ENCODE data around the gene SPOCD1.

GRCh38 chr1:31804098-31804497, 11.7 kb downstream of the SPOCD1 start:
- TF ChIP-seq ZBTB7A (IDR thresholded peaks at IDR 0.05; ENCODE audit: low read depth) (no peak), NFIC (IDR thresholded peaks at IDR 0.05) (no peak), TAF1 (IDR thresholded peaks at IDR 0.05; ENCODE audit: low read depth) (no peak), REST (IDR thresholded peaks at IDR 0.05; ENCODE audit: low read depth) (no peak), EP300 (IDR thresholded peaks at IDR 0.05; ENCODE audit: borderline replicate concordance) (no peak), MAX (IDR thresholded peaks at IDR 0.05) (no peak), CEBPB (IDR thresholded peaks at IDR 0.05) (no peak), TEAD4 (IDR thresholded peaks at IDR 0.05) (no peak), EGR1 (IDR thresholded peaks at IDR 0.05) (no peak)

All from Ishikawa (cell line).